PC-3 (cell line): ENCODE measurements around the gene COMT. TPM values are rescaled to one million over a fixed set of nuclear protein-coding genes. Genes with fewer than 3 reads are reported as not detected.
"Not testable (repeated sequence)": the region's sequence is repeated elsewhere in the genome, so short reads cannot be mapped to it uniquely, and the experiment has no call there.

Experiments
- ATAC-seq: fragments of 200-7000 bp; cut with Tn5 transposase; 2 replicates; pipeline ENCODE4 v1.9.1; 2020; ENCODE audit warnings: mild to moderate bottlenecking, moderate library complexity
- BruUV-seq: library from RNA; stranded (reverse); fragments of 400-500 nt; replicated peaks from 2 replicates; lab custom pipeline; 2021; lab: Mats Ljungman, UMichigan
- CTCF ChIA-PET: fragments of 300-600 bp; sonication (Branson Sonifier 250); formaldehyde crosslinking; loops from one replicate; lab custom pipeline; 2022; ENCODE audit warnings: antibody characterized with exemption; lab: Charles Lee
- POLR2A ChIA-PET: fragments of 300-600 bp; sonication (Branson Sonifier 250); formaldehyde crosslinking; loops from one replicate; lab custom pipeline; 2022; ENCODE audit warnings: antibody characterized with exemption; ENCODE audit not compliant: unreplicated experiment; lab: Charles Lee
- DNase-seq: peaks from one replicate; pipeline ENCODE4 v3.0.0-alpha.2; 2015
- H2AFZ ChIP-seq: fragments of 300-600 bp; sonication (generic); 2 replicates; pipeline ENCODE4 v1.6.0; 2016; ENCODE audit warnings: antibody characterized with exemption, low read length
- H3F3A ChIP-seq: fragments of 300-600 bp; sonication (generic); one replicate; pipeline ENCODE4 v1.6.0; 2017; ENCODE audit warnings: antibody characterized with exemption, low read length, control low read depth, mild to moderate bottlenecking; ENCODE audit not compliant: unreplicated experiment
- H3K27ac ChIP-seq: fragments of 300-600 bp; sonication (generic); 2 replicates; pipeline ENCODE4 v1.5.1; 2016; ENCODE audit warnings: mild to moderate bottlenecking, low read length
- H3K27me3 ChIP-seq: fragments of 300-600 bp; sonication (generic); 2 replicates; pipeline ENCODE4 v1.6.1; 2016; ENCODE audit warnings: low read length, mixed read lengths
- H3K36me3 ChIP-seq: fragments of 300-600 bp; sonication (generic); 2 replicates; pipeline ENCODE4 v1.6.1; 2016; ENCODE audit warnings: low read depth, mixed run types, low read length, mixed read lengths
- H3K4me1 ChIP-seq: fragments of 300-600 bp; sonication (generic); 2 replicates; pipeline ENCODE4 v1.5.1; 2016; ENCODE audit warnings: low read length; ENCODE audit not compliant: insufficient read depth
- H3K4me2 ChIP-seq: fragments of 300-600 bp; sonication (generic); 2 replicates; pipeline ENCODE4 v1.6.0; 2016; ENCODE audit warnings: low read length
- H3K4me3 ChIP-seq: fragments of 300-600 bp; sonication (generic); 2 replicates; pipeline ENCODE4 v1.5.1; 2016; ENCODE audit warnings: mild to moderate bottlenecking, low read length, mixed read lengths
- H3K79me2 ChIP-seq: fragments of 300-600 bp; sonication (generic); 2 replicates; pipeline ENCODE4 v1.6.1; 2017; ENCODE audit warnings: low read length, mixed read lengths
- H3K9ac ChIP-seq: fragments of 300-600 bp; sonication (generic); 2 replicates; pipeline ENCODE4 v1.6.0; 2016; ENCODE audit warnings: mild to moderate bottlenecking, low read length
- H3K9me2 ChIP-seq: fragments of 300-600 bp; sonication (generic); replicated peaks from 2 replicates; pipeline ENCODE4 v1.6.1; 2016; ENCODE audit warnings: mixed run types, low read length, mixed read lengths
- H3K9me3 ChIP-seq: fragments of 300-600 bp; sonication (generic); 2 replicates; pipeline ENCODE4 v1.6.1; 2016; ENCODE audit warnings: low read length, mixed read lengths
- H4K20me1 ChIP-seq: fragments of 300-600 bp; sonication (generic); 2 replicates; pipeline ENCODE4 v1.6.1; 2016; ENCODE audit warnings: low read length, mixed read lengths
- EZH2 ChIP-seq: fragments of 300-600 bp; sonication (generic); IDR thresholded peaks from one replicate; pipeline ENCODE4 v1.6.1; 2017; ENCODE audit warnings: antibody characterized with exemption, mild to moderate bottlenecking, low read length; ENCODE audit not compliant: unreplicated experiment
- EZH2phosphoT487 ChIP-seq: fragments of 300-600 bp; sonication (generic); IDR thresholded peaks from 2 replicates; pipeline ENCODE4 v1.6.1; 2018; ENCODE audit warnings: mild to moderate bottlenecking, antibody characterized with exemption, low read length, borderline replicate concordance
- intact Hi-C: fragments of 100-400 bp; cut with micrococcal nuclease; formaldehyde crosslinking; loops from 2 replicates; pipeline ENCODE4 v1.9.0; 2023
- total RNA-seq: library from RNA; depleted of rRNA; stranded (reverse); fragments of >200 nt; gene quantifications from 2 replicates; pipeline ENCODE4 v1.2.3, GENCODE V29; 2014
- TF ChIP-seq, protein P1 (sequence below): fragments of 300-600 bp; sonication (generic); conservative IDR thresholded peaks from 2 replicates; pipeline ENCODE4 v1.5.1; 2017; ENCODE audit warnings: antibody characterized with exemption, low read depth, mild to moderate bottlenecking, low read length

The COMT gene
- total RNA-seq, 1 experiment from 2014 or later: 204 TPM

DNA sequence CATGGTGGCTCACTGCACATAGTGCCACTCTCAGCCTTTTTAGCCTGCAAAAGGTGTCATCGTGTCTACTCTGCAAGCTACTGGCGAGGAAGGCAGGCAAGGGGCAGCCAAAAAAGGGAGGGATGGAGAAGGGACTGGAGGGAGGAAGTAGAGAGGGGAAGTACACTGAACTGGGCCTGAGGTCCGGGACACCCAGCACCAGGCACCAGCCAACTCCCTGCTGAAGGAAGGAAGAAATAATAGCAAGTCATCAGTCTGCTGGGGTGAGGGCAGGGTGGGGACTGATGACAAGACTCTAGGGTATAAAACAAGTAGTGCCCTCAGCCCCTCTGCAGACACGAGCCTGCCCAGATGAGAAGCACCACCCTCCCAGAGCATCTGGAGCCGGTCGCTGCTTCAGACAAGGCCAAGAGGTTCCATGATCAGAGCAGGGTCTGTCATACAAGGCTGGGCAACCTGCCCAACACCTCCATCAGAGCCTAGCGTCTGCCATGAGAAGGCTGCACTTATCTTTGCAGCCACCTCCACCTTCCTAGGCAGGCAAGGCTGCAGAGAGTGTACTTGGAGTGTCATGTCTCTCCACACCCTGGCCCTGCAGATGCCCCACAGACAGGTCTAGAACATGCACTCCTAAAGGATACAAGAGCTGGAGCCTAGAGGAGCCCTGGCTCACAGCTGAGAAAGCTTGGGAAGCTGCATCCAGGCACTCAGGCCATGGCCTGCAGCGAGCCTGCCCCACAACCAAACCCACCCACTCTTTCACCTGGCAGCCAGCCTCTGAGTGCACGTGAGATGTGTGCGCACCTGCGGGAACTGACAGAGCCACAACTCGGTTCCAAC, 9.0 kb upstream of the COMT start:
- ChIA-PET POLR2A (no interaction called here), CTCF (no interaction called here)
- no peak overlapping the region for H3K27ac ChIP-seq
- no peaks in the 10 kb centered on the region for H3F3A ChIP-seq
- intact Hi-C loops: no loop called here
- H2AFZ ChIP-seq: no peak overlapping the region
- no peaks in the 10 kb centered on the region for H4K20me1 ChIP-seq
- H3K4me2 ChIP-seq: no peak overlapping the region
- no peak for DNase-seq
- H3K36me3 ChIP-seq: no peaks in the 10 kb centered on the region; the same call in 1 of the 2 replicates
- H3K9me2 ChIP-seq: no peaks in the 10 kb centered on the region
- no peaks in the 10 kb centered on the region for H3K27me3 ChIP-seq
- no peak overlapping the region for H3K9ac ChIP-seq
- ATAC-seq: no peak
- H3K79me2 ChIP-seq: no peaks in the 10 kb centered on the region
- H3K4me1 ChIP-seq: no peaks in the 10 kb centered on the region
- BruUV-seq: no TSS peak
- TF ChIP-seq EZH2phosphoT487 (no peak), EZH2 (no peak)
- TF ChIP-seq, protein P1, sequence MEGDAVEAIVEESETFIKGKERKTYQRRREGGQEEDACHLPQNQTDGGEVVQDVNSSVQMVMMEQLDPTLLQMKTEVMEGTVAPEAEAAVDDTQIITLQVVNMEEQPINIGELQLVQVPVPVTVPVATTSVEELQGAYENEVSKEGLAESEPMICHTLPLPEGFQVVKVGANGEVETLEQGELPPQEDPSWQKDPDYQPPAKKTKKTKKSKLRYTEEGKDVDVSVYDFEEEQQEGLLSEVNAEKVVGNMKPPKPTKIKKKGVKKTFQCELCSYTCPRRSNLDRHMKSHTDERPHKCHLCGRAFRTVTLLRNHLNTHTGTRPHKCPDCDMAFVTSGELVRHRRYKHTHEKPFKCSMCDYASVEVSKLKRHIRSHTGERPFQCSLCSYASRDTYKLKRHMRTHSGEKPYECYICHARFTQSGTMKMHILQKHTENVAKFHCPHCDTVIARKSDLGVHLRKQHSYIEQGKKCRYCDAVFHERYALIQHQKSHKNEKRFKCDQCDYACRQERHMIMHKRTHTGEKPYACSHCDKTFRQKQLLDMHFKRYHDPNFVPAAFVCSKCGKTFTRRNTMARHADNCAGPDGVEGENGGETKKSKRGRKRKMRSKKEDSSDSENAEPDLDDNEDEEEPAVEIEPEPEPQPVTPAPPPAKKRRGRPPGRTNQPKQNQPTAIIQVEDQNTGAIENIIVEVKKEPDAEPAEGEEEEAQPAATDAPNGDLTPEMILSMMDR: no peak
- no peak overlapping the region for H3K4me3 ChIP-seq
- H3K9me3 ChIP-seq: no peaks in the 10 kb centered on the region

DNA sequence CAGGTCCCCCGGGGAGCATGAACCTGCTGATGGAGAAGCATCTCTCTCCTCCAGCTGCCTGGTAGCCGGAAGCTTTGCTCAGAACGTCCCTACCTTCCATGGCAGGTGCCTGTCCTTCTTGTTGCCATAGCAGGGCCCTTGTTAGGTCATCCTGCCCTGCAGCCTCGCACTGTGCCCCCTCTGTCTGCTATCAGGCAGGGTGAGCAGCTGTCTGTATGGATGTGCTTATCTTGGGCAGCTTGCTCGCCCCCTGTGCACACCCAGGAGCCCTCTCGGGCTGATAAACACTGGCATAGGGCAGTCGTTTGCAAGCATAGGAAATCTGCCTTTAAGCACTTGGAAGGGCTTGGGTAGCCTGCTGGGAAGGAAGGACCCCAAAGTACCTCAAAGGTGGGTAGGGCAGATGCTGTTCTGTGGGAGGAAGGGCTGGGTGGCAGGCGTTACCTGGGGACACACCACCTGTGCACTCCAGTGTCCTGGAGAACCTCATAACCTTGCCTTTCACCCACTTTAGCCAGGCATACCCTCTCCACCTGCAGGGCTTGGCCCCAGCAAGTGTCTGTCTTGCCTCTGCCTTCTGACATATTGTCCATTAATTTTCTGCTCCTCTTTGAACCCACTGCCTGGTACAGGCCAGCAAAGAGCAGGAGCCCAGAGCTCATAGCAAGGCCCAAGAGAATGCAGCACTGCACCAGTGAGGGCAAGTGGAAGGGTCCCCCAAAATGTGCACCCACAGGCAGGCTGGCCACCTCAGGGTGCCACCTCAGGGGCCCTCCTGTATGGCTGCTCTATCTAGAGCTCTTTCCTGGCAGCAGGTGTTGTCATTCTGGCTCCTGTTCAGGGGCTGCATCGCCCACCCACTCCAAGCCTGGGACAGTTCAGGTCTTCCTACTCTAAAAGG, 8.0 kb upstream of the COMT start:
- H3K4me3 ChIP-seq: no peak overlapping the region
- no peaks in the 10 kb centered on the region for H3K79me2 ChIP-seq
- DNase-seq: no peak
- H3K27ac ChIP-seq: no peak overlapping the region
- intact Hi-C loops: no loop called here
- H3K27me3 ChIP-seq: no peaks in the 10 kb centered on the region
- H3F3A ChIP-seq: no peaks in the 10 kb centered on the region
- no peak for ATAC-seq
- no peaks in the 10 kb centered on the region for H3K4me1 ChIP-seq
- H2AFZ ChIP-seq: no peak overlapping the region
- H4K20me1 ChIP-seq: no peaks in the 10 kb centered on the region
- no peak overlapping the region for H3K4me2 ChIP-seq
- no peaks in the 10 kb centered on the region for H3K9me3 ChIP-seq
- no TSS peak for BruUV-seq
- H3K9me2 ChIP-seq: no peaks in the 10 kb centered on the region
- H3K36me3 ChIP-seq: no peaks in the 10 kb centered on the region; the same call in 1 of the 2 replicates
- no peak overlapping the region for H3K9ac ChIP-seq
- POLR2A ChIA-PET: no interaction called here
- CTCF ChIA-PET: no interaction called here
- TF ChIP-seq EZH2phosphoT487 (no peak), EZH2 (no peak)
- TF ChIP-seq, protein P1: no peak

DNA sequence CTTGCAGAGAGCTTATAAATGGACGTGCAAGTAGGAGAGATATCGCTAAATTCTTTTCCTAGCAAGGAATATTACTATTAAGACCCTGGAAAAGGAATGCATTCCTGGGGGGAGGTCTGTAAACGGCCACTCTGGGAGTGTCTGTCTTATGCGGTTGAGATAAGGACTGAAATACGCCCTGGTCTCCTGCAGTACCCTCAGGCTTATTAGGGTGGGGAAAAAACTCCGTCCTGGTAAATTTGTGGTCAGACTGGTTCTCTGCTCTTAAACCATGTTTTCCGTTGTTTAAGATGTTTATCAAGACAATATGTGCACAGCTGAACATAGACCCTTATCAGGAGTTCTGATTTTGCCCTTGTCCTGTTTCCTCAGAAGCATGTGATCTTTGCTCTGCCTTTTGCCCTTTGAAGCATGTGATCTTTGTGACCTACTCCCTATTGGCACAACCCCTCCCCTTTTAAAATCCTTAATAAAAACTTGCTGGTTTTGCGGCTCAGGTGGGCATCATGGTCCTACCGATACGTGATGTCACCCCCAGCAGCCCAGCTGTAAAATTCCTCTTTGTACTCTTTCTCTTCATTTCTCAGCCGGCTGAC, 6.4 kb upstream of the COMT start:
- BruUV-seq: not testable (repeated sequence)

More for the DNA sequence above, 6.4 kb upstream of the COMT start:
- ATAC-seq, DNase-seq, H3K4me1 ChIP-seq, H3K36me3 ChIP-seq, CTCF ChIA-PET, intact Hi-C loops, H3K9me2 ChIP-seq, POLR2A ChIA-PET, H3K4me2 ChIP-seq, H2AFZ ChIP-seq, H3K79me2 ChIP-seq, H4K20me1 ChIP-seq, H3K27ac ChIP-seq, H3K27me3 ChIP-seq, H3K9ac ChIP-seq, H3K4me3 ChIP-seq, H3F3A ChIP-seq, H3K9me3 ChIP-seq: not testable (repeated sequence)
